ENCODE data around the gene CTSZ.

- TF ChIP-seq POLR2A (IDR thresholded peaks at IDR 0.05; ENCODE audit: extremely low read depth, insufficient read length) (no peak), CTCF (IDR thresholded peaks at IDR 0.05; ENCODE audit: low read depth, low read length) (no peak)
Observed at GRCh38 chr20:58981628-58982364, 25.3 kb downstream of the CTSZ start.

All from NB4 (cell line).